ENCODE measurements around the gene TEX26.

Gene TEX26

DNA sequence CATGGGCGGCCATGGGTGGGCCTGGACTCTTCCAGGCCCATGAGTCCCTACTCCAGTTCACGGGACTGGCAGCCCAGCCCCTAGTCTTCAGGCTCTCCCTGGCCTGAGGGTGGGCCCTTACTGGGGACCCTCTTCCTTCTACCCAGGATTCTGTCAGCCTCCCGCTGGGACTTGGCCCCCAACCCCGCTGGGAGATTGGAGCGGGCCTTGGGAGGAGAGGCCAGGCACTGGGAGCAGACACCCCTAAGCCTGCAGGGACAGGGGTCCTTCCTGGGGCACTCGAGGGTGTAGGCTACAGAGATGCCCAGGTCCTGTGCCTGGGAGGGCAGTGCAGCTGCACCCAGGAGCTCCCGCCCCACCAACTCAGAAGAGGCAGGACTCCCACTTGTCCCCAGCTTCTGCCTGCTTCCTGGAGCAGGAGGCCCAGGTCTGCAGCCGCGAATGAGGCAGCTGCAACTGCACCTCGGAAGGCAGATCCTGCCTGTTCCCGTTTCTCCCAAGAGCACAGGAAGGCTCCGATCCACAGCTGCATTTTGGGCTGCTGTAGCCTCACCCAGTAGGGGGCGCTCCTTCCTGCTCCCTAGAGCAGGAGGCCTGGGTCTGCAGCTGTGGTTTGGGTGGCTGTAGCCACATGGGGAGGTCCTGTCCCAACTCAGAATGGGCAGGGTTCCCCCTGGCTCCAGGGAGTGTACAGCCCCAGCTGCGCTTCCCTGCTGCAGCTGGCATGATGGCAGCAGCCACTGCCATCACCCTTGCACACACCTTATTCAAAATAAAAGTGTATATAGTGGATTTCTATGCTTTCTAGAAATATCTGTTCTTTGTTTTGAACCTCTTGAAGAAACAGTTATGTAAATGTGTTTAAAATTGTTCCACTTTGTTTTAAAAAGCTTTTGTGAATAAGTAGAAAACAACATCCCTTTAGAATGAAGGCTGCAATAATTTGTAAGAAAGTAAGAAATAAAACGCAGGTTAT is 46.8 kb downstream of the TEX26 start:
- no peak for DNase-seq

DNA sequence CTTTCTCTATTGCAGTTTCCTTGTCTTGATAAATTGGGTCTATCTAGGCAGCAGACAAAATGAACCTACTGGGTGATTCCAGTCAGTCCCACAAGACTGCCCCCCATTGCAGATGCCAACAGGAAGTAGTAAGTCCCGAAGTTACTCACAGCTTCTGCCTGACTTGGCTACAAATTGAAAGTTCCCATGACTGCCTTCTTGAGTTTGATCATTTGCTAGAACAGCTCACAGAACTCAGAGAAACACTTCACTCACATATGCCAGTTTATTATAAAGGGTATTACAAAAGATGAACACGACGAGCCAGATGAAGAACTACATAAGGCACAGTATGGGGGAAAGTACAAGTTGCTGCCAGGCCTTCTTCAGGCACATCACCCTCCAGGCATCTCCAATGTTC is 50.0 kb downstream of the TEX26 start:
- DNase-seq = no peak

DNA sequence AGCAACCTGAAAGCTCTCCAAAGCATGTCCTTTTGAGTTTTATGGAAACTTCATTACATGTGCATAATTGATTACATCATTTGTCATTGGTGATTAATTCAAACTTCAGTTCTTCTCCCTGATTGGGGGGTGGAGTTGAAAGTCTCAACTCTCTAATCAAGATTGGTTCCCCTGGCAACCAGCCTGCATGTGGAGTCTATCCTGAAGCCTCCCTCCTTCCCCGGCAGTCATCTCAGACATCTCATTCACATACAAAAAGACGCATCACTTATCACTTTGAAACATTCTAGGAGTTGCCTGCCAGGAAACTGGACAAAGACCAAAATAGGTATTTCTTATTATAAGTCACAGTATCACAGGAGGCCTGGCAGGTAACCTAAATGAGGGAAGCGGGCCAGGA is 50.5 kb downstream of the TEX26 start:
- DNase-seq = no peak

DNA sequence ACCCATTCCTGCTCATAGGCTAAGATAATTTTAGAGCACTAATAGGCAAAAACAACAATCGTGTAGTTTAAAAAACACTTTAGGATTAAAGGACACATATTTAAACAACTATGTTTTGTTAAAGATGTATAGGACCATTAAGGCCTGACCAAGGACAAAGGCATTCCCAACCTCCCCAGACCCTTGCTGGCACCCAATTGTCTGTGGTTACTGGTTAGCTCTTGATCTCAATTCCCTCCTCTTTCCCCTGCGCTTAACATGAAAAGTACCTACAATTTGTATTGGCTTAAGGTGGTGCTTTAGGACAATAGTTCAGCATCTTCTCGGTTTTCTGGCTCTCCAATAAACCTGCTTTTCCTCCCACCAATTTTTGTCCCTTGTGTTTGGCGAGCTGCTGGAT is 51.0 kb downstream of the TEX26 start:
- DNase-seq = no peak

DNA sequence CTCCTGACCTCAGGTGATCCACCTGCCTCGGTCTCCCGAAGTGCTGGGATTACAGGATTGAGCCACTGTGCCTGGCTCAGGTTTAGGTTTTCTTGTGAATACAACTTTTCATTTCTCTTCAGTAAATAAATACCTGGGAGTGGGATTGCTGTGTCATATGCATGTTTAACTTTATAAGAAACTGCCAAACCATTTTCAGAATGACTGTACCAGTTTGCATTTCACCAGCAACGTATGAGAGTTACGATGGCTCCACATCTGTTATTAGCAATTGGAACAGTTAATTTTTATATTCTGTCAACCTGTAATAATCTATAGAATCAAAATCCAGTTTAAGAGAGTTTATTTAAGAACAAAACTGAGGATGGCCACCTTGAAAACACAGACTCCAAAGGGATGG is 52.2 kb downstream of the TEX26 start:
- no peak for DNase-seq

DNA sequence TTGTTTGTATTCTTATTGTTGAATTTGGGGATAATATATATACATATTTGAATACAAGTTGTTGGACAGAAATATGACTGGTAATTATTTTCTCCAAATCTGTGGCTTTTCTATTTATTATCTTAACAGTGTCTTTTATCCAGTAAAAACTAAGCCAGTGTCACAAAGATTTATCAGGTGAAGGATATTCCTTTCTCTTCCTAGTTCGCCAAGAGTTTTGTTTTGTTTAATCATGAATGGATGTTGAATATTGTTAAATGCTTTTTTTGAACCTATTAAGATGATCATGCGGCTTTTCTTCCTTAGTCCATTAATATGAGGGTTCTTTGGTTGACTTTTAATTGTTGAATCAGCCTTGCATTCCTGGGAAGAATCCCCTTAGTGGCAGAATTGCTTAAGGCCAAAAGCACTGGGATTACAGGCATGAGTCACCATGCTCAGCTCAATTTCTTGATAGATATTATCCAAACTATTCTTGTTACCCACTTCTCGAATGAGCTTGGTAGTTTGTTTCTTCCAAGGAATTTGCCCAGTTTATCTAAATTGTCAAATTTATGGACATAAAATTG is 53.3 kb downstream of the TEX26 start:
- DNase-seq = peak; percentile 74

DNA sequence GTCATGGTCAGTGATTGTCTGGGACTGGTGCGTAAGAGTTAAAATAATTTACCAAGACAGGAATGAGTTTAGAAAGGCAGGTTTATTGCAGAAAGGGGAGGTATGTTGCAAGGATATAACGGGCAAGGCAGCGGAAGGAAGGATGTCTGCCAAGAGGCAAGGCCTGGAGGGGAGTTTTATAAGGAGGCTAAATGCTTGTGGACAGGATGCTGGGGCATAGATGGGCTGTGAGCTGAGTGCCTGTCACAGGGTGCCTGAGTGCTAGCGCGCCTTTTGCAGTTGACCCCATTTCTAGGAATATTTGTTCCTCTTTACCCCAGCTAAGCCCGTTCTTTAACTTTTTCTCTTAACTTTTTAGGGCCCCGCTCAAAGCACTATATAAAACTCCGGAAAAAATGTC is 58.7 kb downstream of the TEX26 start:
- no peak for DNase-seq

DNA sequence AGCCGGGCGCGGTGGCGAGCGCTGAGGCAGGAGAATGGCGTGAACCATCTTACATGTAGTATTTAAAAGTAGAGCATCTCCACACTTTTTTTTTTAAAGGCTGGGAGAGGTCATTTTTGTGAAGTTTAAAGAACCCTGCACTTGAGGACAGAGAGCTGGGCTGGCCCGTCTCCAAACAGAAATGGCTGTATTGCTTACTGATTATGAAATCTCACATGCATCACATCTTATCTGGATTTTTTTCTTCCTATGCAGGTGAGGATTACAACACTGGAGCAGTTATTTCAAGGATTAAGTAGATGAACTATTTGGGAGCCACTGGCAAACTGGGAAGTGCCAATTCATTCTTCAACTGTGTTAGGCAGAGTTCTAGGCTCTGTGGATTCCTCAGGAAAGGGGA is 59.5 kb downstream of the TEX26 start:
- DNase-seq = no peak

DNA sequence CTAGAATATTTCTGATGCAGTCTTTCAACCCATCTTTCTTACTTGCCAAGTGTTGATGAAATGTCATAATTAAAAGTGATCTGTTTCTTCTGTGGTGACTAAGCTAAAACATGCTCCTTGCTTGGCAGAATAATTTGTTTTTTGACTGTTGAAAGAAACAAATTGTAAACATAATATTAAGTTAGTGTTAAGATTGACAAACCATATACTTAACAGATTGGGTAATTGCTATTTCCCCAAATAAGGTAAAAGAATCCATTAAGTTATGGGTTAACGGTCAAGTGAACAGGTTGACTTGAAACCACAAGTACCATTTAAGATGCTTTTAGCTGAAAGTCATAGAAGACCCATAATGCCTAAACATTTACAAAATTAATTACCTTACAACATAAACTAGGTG is 62.9 kb downstream of the TEX26 start:
- DNase-seq = no peak

DNA sequence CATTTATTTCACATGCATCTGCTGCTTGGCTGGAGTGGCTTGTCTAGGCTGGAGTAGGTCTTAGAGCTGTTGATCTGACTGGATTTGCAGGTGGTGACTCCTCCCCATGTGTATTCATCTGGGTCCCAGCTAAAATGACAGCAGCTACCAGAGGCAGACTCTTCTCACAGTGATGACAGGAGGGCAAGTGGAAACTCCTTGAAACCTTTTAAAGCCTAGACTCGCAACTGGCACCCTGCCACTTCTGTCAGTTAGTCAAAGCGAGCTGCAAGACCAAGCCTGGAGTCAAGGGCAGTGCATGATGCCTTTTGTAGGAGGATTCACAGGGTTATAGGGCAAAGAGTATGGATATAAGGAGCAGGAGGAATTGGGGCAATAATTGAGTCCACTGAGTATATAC is 65.2 kb downstream of the TEX26 start:
- DNase-seq = no peak

DNA sequence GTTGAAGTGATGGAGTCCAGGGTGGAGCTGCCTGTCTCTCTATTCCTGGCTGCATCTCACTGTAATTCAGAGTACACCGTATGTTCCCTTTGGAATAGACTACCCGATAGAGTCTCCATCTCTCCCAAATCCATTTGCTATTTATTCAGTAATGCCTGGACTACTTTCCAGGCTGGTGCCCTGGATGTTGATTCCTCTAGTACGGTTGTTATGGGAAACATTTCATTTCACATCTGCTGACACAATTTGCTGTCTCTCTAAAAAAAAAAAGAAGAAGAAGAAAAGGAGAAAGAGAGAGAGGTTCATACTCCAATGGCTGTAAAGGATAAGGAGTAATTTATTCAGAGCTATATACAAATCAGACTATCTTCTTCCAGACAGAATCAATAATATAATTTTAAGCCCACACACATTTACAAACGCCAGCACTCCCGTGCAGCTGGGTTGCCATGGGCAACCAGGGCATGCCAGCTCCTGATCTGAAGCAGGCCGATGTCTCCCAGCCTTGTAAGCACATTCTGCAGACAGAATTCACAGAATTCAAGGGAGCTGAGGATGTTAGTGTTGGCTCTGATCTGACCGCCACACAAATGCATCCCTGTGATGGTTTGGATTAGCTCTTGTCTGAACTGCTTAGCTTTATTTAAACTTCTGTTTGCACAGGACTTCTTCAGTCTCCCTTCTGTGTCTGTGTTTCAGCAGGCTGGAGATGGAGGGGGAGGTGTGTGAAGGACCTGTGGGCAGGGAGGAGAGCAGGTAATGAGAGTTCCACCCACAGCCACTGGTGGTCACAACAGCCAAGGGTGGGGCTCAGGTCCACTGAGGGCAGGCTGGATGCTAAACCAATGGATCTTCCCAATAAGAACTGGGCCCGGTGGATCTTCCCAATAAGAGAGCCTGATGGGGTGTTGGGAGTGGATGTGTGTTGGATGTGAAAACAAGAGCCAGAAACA is 66.0 kb downstream of the TEX26 start:
- DNase-seq = peak; percentile 80

DNA sequence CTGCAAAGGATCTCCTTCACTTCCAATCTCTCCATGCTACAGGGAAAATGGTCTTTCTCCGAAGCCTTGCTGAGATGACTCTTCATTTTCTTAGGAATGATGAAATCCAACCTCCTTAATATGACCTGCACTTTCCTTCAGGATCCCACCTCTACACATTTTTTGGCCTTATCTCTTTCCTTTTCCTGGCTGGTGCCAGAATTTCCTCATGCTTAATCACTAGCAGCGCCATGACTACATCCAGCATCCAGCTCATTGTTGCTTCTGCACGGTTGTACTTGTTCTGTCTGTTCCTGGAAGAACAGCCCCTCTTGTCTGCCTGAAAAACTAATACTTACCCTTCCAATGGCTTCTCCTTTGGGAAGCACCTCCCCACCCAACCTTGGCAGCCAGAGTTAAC is 68.4 kb downstream of the TEX26 start:
- DNase-seq = no peak

DNA sequence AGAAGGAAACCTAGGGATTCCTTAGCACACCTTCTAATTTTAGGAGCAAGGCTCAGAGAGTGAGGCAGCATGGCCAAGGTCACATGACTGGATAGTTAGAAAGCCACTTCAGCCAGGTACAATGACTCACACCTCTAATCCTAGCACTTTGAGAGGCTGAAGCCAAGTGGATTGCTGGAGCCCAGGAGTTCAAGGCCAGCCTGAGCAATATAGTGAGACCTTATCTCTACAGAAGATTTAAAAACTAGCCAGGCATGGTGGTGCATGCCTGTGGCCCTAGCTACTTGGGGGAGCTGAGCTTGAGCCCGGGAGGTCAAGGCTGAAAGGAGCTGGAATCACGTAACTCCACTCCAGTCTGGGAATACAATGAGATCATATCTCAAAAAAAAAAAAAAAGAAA is 69.2 kb downstream of the TEX26 start:
- no peak for DNase-seq

DNA sequence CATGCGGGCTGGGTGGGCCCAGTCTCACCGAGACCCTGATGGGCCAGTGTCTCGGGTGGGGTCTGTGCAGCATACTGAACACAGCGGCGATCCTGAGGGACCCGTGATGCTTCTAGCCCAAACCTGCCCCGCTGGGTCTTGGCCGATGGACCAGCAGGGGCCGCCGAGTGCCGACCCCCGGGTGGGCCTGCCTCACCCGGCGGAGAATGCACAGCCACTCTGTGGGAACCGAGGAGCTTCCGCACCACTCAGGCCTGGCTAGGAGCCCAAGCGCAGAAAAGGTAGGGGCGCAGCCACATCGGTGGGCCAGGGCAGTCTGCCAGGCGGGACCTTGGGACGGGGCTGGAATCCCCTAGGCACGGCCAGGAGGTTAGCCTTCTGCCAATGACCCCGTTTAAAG is 72.6 kb downstream of the TEX26 start:
- DNase-seq = no peak

DNA sequence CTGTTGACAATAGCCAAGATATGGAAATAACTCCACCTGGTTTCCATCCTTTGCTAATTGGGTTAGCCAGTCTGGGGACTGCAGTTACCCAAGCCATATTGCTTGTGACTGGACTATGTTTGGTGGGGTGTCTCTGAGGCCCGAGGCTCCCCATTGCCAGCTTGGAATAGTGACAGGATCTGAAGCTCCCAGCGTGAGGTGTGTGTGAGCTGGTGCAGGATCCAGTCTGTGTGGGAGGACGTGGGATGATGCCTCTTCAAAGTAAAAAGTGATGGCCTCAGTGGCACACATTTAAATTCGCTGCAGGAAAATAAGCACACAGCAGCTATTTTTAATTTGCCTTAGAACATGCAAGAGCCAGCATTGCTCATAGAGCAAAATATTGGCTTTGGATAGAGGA is 75.0 kb downstream of the TEX26 start:
- no peak for DNase-seq

DNA sequence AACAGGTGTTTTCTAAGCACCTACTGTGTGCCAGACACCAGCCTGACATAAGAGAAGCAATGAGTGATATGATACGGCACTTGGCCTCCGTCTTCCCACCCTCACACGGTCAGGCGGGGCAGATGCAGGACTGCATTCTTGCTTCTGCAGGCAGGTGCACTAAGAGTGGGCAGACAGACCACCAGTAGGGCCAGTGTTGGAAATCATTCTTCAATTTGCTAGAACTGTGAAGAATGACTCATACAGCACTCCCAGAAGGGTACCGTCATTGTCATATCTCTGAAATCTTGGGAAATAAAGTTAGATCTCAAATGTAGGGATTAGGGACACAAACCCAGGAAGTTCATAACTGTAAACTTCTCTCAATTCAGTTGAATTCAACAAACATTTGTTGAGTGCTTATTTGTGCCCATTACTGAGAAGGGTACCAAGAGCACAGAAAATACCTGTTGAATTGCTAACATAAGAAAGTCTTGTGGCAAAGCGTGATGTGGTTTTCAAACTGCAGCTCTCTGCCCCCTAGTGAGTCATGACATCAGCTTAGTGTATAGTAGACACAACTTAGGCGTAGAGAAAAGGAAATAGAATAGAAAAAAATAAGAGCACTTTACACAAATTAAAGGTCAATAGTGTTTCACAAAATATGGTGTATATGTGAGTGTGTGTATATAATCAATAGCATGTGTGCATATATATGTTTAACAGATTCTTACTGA is 76.1 kb downstream of the TEX26 start:
- peak; percentile 48 for DNase-seq

DNA sequence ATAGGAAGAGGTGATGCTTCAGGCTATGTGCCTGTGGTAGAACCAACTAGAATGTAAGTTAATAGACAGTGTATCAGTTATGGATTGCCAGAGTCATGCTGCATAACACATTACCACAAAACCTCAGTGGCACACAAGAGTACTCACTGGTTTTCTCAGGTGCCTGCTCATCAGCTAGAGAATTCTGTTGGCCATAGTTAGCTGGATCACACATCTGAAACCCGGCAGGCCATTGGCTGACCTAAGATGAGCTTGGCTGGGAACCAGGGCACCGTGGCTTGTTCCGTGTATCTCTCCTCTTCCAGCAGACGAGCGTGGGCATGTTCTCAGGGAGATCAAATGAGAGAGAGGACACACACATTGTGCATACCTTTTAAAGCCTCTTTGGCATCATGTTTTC is 76.7 kb downstream of the TEX26 start:
- DNase-seq = no peak

DNA sequence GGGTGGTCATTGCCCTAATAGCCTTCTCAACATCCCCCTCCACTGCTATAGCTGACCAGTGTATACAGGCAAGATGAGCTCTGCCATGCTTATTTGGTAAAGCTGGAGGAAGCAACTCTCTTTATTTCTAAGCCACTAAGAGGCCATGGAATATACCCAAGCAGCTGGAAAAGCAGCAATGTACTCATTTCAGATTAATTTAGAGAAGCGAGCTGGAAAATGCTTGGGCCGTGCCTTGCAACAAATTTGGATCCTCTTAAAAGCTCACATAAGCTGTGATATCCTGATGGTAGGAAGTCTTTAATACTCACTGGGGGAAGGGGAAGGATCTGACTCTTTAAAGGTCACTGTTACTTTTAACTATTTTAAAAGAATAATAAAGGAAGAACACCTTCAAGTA is 77.8 kb downstream of the TEX26 start:
- no peak for DNase-seq

DNA sequence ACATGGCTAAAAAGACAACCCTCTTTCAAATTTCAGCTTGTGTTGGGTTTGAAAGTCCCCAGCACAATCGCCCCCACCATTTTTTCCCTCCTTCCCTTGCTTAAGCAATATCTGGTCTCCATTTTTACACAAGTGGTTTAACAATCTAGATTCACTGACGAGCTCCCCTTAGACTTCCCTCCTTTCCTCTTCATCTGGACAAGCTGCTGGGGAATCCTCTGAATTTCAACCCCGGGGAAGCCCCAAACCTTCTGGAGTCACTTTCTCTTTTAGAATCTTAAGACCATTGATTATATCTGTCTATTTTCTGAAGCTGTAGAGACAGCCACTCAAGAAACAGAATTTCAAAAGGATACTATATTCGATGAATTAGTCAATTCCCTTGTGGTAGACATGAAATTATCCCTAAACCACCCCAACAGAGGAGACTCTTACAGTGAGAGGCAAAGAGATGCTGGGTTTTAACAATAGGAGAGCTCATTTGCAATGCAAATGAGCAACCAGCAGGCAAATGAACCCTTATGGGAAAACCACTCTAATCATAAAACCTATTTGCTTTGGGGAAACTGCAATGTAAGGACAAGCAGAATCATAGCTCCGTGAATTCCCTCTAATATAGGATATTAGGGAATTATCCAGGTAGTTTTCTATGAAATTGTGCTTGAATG is 78.9 kb downstream of the TEX26 start:
- no peak for DNase-seq

DNA sequence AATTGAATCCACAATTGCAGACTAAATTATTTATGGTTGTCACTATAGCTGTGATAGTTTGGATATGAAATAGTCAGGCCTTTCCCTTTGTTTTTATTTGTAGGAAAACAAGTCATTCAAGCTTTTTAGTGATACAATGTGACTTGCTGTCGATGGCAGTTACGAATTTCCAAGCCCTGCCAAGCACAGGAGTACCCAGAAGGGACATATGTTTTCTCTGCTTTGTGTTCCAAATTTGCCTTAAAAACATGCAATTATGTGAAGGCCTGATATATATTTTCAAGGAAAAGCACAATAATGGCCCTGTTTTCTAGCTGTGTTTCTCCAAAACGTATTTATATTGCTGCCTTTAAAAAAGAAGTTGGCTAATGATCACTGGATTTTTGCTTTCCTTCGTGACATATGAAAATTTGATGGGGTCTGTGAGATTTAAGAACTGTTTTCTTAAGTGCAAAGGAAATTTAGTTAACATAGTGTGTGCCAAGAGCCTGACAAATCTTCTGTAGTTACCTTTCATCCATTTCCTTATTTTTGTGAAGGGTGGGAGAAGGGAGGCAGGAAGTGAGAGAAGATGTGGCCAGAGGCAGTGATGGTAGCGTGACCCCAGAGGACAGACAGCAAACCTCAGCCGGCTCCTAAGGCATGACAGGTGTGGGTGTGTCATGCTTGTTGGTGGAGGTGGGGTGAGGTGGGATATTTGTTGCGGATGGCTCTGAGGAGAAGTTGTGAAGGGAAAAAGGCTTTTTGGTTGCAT is 79.6 kb downstream of the TEX26 start:
- no peak for DNase-seq

DNA sequence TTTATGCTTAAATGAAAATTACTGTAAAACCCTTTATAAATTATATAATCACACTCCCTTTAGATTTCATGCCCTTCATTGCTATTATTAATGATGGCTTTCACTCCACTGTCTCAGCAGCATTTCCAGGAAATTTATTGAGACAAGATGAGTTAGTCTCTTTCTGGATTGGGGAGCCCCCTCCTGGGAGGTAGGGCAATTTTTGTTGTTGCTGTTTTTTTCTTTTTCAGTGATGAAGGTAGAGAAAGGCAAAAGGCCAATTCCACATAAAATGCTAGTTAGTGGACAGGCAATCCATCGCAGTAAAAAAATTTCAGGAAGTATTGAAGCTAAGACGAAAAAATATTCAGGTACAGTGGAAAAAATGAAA is 80.2 kb downstream of the TEX26 start:
- peak; percentile 46 for DNase-seq
